CD14-positive monocyte (primary cell): Measurements from ENCODE around the gene TMEM132D. TPM values are rescaled to one million over a fixed set of nuclear protein-coding genes. Genes with fewer than 3 reads are reported as not detected.
A peak's percentile ranks its signal among the peaks of the same experiment; 100 is the strongest.
"Not testable (repeated sequence)": the region's sequence is repeated elsewhere in the genome, so short reads cannot be mapped to it uniquely, and the experiment has no call there.

Experiments used
- DNase-seq, 3 donors: peaks; one replicate each; pipeline ENCODE4 v3.0.0-alpha.2; 2011 to 2022
- H2AFZ ChIP-seq: 2 replicates; pipeline ENCODE4 v1.6.0; 2012; ENCODE audit warnings: mild to moderate bottlenecking, low read depth, low read length, inconsistent platforms; ENCODE audit not compliant: insufficient read depth, poor library complexity, severe bottlenecking
- H3K27ac ChIP-seq, 2 donors: 1 replicate in 1 of 2; 2 replicates in 1 of 2; pipeline ENCODE4 v1.5.1; 2012 to 2013; ENCODE audit warnings: low read length in 2 of 2, control low read depth in 1 of 2, inconsistent platforms in 1 of 2, low read depth in 1 of 2, mild to moderate bottlenecking in 1 of 2
- H3K27me3 ChIP-seq, 2 donors: one replicate each; pipeline versions ENCODE4 v1.6.0 to v1.6.1; 2011 to 2013; ENCODE audit warnings: low read length in 2 of 2; ENCODE audit not compliant: control insufficient read depth in 2 of 2, insufficient read depth in 2 of 2
- H3K36me3 ChIP-seq, 2 donors: replicated peaks in 1 of 2; 1 replicate in 1 of 2; 2 replicates in 1 of 2; pipeline versions ENCODE4 v1.5.1 to v1.6.1; 2012 to 2013; ENCODE audit warnings: low read length in 2 of 2, control low read depth in 1 of 2, inconsistent platforms in 1 of 2, mild to moderate bottlenecking in 1 of 2; ENCODE audit not compliant: insufficient read depth in 2 of 2, control insufficient read depth in 1 of 2
- H3K4me1 ChIP-seq, 2 donors: 1 replicate in 1 of 2; 2 replicates in 1 of 2; pipeline versions ENCODE4 v1.5.1 to v1.6.1; 2012 to 2013; ENCODE audit warnings: low read length in 2 of 2, control low read depth in 1 of 2, inconsistent platforms in 1 of 2, mild to moderate bottlenecking in 1 of 2, moderate library complexity in 1 of 2; ENCODE audit not compliant: insufficient read depth in 2 of 2, control insufficient read depth in 1 of 2
- H3K4me2 ChIP-seq: replicated peaks from 2 replicates; pipeline ENCODE3; 2012; ENCODE audit warnings: low read length, moderate library complexity, mild to moderate bottlenecking; ENCODE audit not compliant: poor library complexity, severe bottlenecking; ENCODE audit errors: extremely low read depth
- H3K4me3 ChIP-seq, 3 experiments: fragments of 200-600 bp in 1 of 3; sonication (generic) in 1 of 3; replicated peaks in 1 of 3; 1 replicate in 2 of 3; 2 replicates in 1 of 3; pipeline ENCODE4 v1.5.1; 2011 to 2013; ENCODE audit warnings: low read length in 3 of 3, mild to moderate bottlenecking in 3 of 3, control low read depth in 2 of 3, low read depth in 2 of 3, inconsistent platforms in 1 of 3, moderate library complexity in 1 of 3
- H3K79me2 ChIP-seq: 2 replicates; pipeline ENCODE4 v1.6.0; 2012; ENCODE audit warnings: mild to moderate bottlenecking, control low read depth, inconsistent platforms, low read length, moderate library complexity; ENCODE audit not compliant: insufficient read depth
- H3K9ac ChIP-seq: 2 replicates; pipeline ENCODE4 v1.6.0; 2017; ENCODE audit warnings: low read length, mild to moderate bottlenecking; ENCODE audit not compliant: insufficient read depth, poor library complexity, severe bottlenecking
- H3K9me3 ChIP-seq, 2 donors: replicated peaks in 1 of 2; 1 replicate in 1 of 2; 2 replicates in 1 of 2; pipeline versions ENCODE4 v1.5.1 to v1.6.1; 2012 to 2013; ENCODE audit warnings: low read length in 2 of 2, control low read depth in 1 of 2; ENCODE audit not compliant: control insufficient read depth in 1 of 2, insufficient read depth in 1 of 2
- H4K20me1 ChIP-seq: 2 replicates; pipeline ENCODE4 v1.6.0; 2012; ENCODE audit warnings: mild to moderate bottlenecking, low read length, control low read depth, moderate library complexity; ENCODE audit not compliant: insufficient read depth
- H3K27ac Mint-ChIP-seq, 7 donors: one replicate each; pipeline ENCODE4 v1.8.0; 2020; ENCODE audit warnings: mild to moderate bottlenecking in 7 of 7, mixed read lengths in 7 of 7, moderate library complexity in 6 of 7, inconsistent platforms in 2 of 7
- H3K27me3 Mint-ChIP-seq, 3 donors: one replicate each; pipeline ENCODE4 v1.8.0; 2021 to 2022; ENCODE audit warnings: low read depth in 3 of 3, mild to moderate bottlenecking in 3 of 3, mixed read lengths in 3 of 3, moderate library complexity in 3 of 3, inconsistent platforms in 1 of 3
- H3K36me3 Mint-ChIP-seq, 2 donors: one replicate each; pipeline ENCODE4 v1.8.0; 2020; ENCODE audit warnings: mixed read lengths in 2 of 2, inconsistent platforms in 1 of 2, mild to moderate bottlenecking in 1 of 2
- H3K4me1 Mint-ChIP-seq: one replicate; pipeline ENCODE4 v1.8.0; 2020; ENCODE audit warnings: mild to moderate bottlenecking, mixed read lengths
- H3K4me3 Mint-ChIP-seq, 2 donors: one replicate each; pipeline ENCODE4 v1.8.0; 2020; ENCODE audit warnings: mild to moderate bottlenecking in 2 of 2, mixed read lengths in 2 of 2, moderate library complexity in 1 of 2
- H3K9me3 Mint-ChIP-seq, 7 donors: one replicate each; pipeline ENCODE4 v1.8.0; 2020 to 2022; ENCODE audit warnings: mixed read lengths in 7 of 7, mild to moderate bottlenecking in 6 of 7, moderate library complexity in 6 of 7, inconsistent platforms in 2 of 7
- CTCF ChIP-seq: fragments of 200-600 bp; IDR thresholded peaks from one replicate; pipeline ENCODE4 v1.8.0; 2022; ENCODE audit warnings: antibody characterized with exemption, mild to moderate bottlenecking
- WGBS: methylation state at CpG from one replicate; pipeline ENCODE4 v1.1.5; 2013; ENCODE audit warnings: missing lambda C conversion rate; ENCODE audit not compliant: insufficient coverage; 5-methylcytosine and 5-hydroxymethylcytosine counted together
- intact Hi-C, 2 donors: fragments of 100-400 bp; cut with micrococcal nuclease; formaldehyde crosslinking; loops; one replicate each; pipeline versions ENCODE4 v1.15.0 to v1.15.1; 2023
- polyA plus RNA-seq, 3 donors: library from polyadenylated mRNA; depleted of rRNA in 1 of 3; unstranded in 2 of 3; stranded (reverse) in 1 of 3; fragments of 300-500 nt in 2 of 3; fragments of >200 nt in 1 of 3; fragmentation: Illumina TruSeq in 2 of 3; gene quantifications; 1 replicate in 2 of 3; 2 replicates in 1 of 3; pipeline ENCODE4 v1.2.3, GENCODE V29; 2012 to 2021

The TMEM132D gene
- polyA plus RNA-seq, 3 donors = 0.04 TPM; not detected in 2

DNA sequence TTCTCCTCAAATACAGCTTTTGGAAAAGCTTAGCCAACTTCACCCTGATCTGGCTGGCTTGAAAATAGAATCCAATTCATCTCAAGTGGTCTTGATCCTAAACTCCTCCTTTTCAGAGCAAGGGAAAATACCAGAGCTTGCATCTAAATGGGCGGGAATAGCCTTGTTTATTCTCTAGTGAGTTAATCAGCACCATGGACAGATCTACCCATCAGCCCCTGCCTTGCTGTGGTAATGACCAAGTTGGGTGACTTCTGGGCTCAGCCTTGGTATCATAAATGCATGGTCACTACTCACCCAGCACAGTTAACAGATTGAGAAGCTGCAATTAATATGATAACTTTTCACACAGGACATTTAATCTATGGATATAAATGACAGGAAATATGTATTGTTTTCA, 853.9 kb downstream of the TMEM132D start:
- no peak overlapping the region for H2AFZ ChIP-seq
- H3K4me1 ChIP-seq = no peaks in the 10 kb centered on the region
- peaks cover 0 to 4% (median 1%) of the 10 kb centered on the region in 7 donors for H3K9me3 Mint-ChIP-seq
- H3K36me3 ChIP-seq = no peaks in the 10 kb centered on the region
- no peaks in the 10 kb centered on the region for H3K79me2 ChIP-seq
- H3K4me3 Mint-ChIP-seq = no peak overlapping the region
- no peaks in the 10 kb centered on the region for H3K27me3 ChIP-seq
- no peaks in the 10 kb centered on the region for H3K36me3 Mint-ChIP-seq
- peaks cover 0 to 2% (median 0%) of the 10 kb centered on the region in 3 donors for H3K27me3 Mint-ChIP-seq
- peaks cover 0 to 3% of the 10 kb centered on the region in 2 donors for H3K9me3 ChIP-seq
- H3K4me3 ChIP-seq = no peak overlapping the region
- intact Hi-C loops = no loop called here
- H3K9ac ChIP-seq = no peak overlapping the region
- H3K27ac Mint-ChIP-seq = no peak overlapping the region
- H4K20me1 ChIP-seq = no peaks in the 10 kb centered on the region
- TF ChIP-seq CTCF = no peak
- no peak overlapping the region for H3K27ac ChIP-seq
- H3K4me1 Mint-ChIP-seq = peaks cover 5% of the 10 kb centered on the region
- no CpG with 5 or more reads among the region's 1 CpG for WGBS
- no peak overlapping the region for H3K4me2 ChIP-seq
- no peak for DNase-seq

- H3K4me2 ChIP-seq, H3K27ac Mint-ChIP-seq, H2AFZ ChIP-seq, H3K27me3 ChIP-seq, DNase-seq, intact Hi-C loops, H3K27ac ChIP-seq, H3K79me2 ChIP-seq, H3K36me3 Mint-ChIP-seq, H3K4me1 Mint-ChIP-seq, H3K4me3 ChIP-seq, H3K4me1 ChIP-seq, H4K20me1 ChIP-seq, H3K36me3 ChIP-seq, H3K27me3 Mint-ChIP-seq, H3K9ac ChIP-seq: not testable (repeated sequence)
- peaks cover 0 to 15% of the 10 kb centered on the region in 2 donors for H3K9me3 ChIP-seq
- H3K9me3 Mint-ChIP-seq = peaks cover 4 to 15% (median 12%) of the 10 kb centered on the region in 7 donors
- WGBS = 97% methylated on average over 8 of the region's 11 CpGs
- peak overlapping the region in 1 of 2 donors; percentile 24 for H3K4me3 Mint-ChIP-seq
Measured at GRCh38 chr12:129043334-129043733, 860.5 kb downstream of the TMEM132D start.
